SK-N-SH (cell line): ENCODE measurements around the gene ABCF1. TPM values are rescaled to one million over a fixed set of nuclear protein-coding genes. Genes with fewer than 3 reads are reported as not detected.

ENCODE experiments used
- CTCF ChIA-PET: fragments of 300-600, 350-600 bp; formaldehyde crosslinking; extraction: SDS; loops from one replicate; lab custom pipeline; 2021; lab: Yijun Ruan, JAX
- POLR2A ChIA-PET: fragments of 350-600 bp; sonication (Branson Sonifier 250); formaldehyde crosslinking; extraction: SDS; loops from one replicate; lab custom pipeline; 2020; ENCODE audit warnings: antibody characterized with exemption, inconsistent platforms; lab: Yijun Ruan, JAX
- DNase-seq: peaks from one replicate; pipeline ENCODE4 v3.0.0; 2012
- H2AFZ ChIP-seq: fragments of 200-600 bp; sonication (generic); 2 replicates; pipeline ENCODE4 v1.8.1; 2016; ENCODE audit warnings: antibody characterized with exemption, mild to moderate bottlenecking, low read depth
- H3F3A ChIP-seq: fragments of 200-600 bp; sonication (generic); replicated peaks from 2 replicates; pipeline ENCODE3; 2016; ENCODE audit warnings: antibody characterized with exemption, mild to moderate bottlenecking; ENCODE audit not compliant: insufficient read depth
- H3K27ac ChIP-seq, 2 experiments: fragments of 200-500 bp in 1 of 2; fragments of 200-600 bp in 1 of 2; sonication (Bioruptor generic) in 1 of 2; sonication (generic), shearing (Covaris generic) in 1 of 2; 2 replicates each; pipeline versions ENCODE4 v1.5.1 to v1.6.1; 2014 to 2016; ENCODE audit warnings: low read depth in 2 of 2, inconsistent platforms in 1 of 2, low read length in 1 of 2, mild to moderate bottlenecking in 1 of 2, mixed read lengths in 1 of 2
- H3K27me3 ChIP-seq: fragments of 200-600 bp; sonication (generic), shearing (Covaris generic); 2 replicates; pipeline ENCODE4 v1.6.1; 2016; ENCODE audit warnings: mixed run types; ENCODE audit not compliant: insufficient read depth
- H3K36me3 ChIP-seq, 2 experiments: fragments of 200-500 bp in 1 of 2; fragments of 200-600 bp in 1 of 2; sonication (Bioruptor generic) in 1 of 2; sonication (generic) in 1 of 2; replicated peaks in 1 of 2; 2 replicates each; pipeline versions ENCODE3 to v1.5.1; 2014 to 2016; ENCODE audit warnings: low read length in 1 of 2, mild to moderate bottlenecking in 1 of 2; ENCODE audit not compliant: insufficient read depth in 2 of 2, control insufficient read depth in 1 of 2
- H3K4me1 ChIP-seq, 2 experiments: fragments of 200-500 bp in 1 of 2; fragments of 200-600 bp in 1 of 2; sonication (Bioruptor generic) in 1 of 2; sonication (generic), shearing (Covaris generic) in 1 of 2; 2 replicates each; pipeline versions ENCODE4 v1.5.1 to v1.6.1; 2014 to 2016; ENCODE audit warnings: low read depth in 1 of 2, low read length in 1 of 2, mixed run types in 1 of 2; ENCODE audit not compliant: insufficient read depth in 2 of 2, control insufficient read depth in 1 of 2
- H3K4me2 ChIP-seq: fragments of 200-600 bp; sonication (generic), shearing (Covaris generic); 2 replicates; pipeline ENCODE4 v1.6.1; 2017; ENCODE audit warnings: mixed run types
- H3K4me3 ChIP-seq, 2 experiments: fragments of 200-500 bp in 1 of 2; fragments of 200-600 bp in 1 of 2; sonication (Bioruptor generic) in 1 of 2; sonication (generic), shearing (Covaris generic) in 1 of 2; 2 replicates each; pipeline versions ENCODE4 v1.5.1 to v1.8.1; 2014 to 2016; ENCODE audit warnings: low read depth in 2 of 2, inconsistent platforms in 1 of 2, low read length in 1 of 2, mild to moderate bottlenecking in 1 of 2, mixed read lengths in 1 of 2, moderate library complexity in 1 of 2
- H3K79me2 ChIP-seq: fragments of 200-600 bp; sonication (generic); 2 replicates; pipeline ENCODE4 v1.8.1; 2017; ENCODE audit warnings: mild to moderate bottlenecking; ENCODE audit not compliant: insufficient read depth
- H3K9ac ChIP-seq: fragments of 200-600 bp; sonication (generic); 2 replicates; pipeline ENCODE4 v1.6.1; 2017; ENCODE audit warnings: mixed run types
- H3K9me2 ChIP-seq: fragments of 200-600 bp; sonication (generic); 2 replicates; pipeline ENCODE4 v1.6.1; 2017; ENCODE audit warnings: mixed run types
- H3K9me3 ChIP-seq: fragments of 200-600 bp; sonication (generic); 2 replicates; pipeline ENCODE4 v1.6.1; 2017; ENCODE audit warnings: mixed run types, mild to moderate bottlenecking, moderate library complexity
- H4K20me1 ChIP-seq: fragments of 200-600 bp; sonication (generic); 2 replicates; pipeline ENCODE4 v1.6.1; 2017; ENCODE audit warnings: mild to moderate bottlenecking, mixed run types; ENCODE audit not compliant: insufficient read depth
- CHD2 ChIP-seq: fragments of 150-350 bp; IDR thresholded peaks from 2 replicates; pipeline ENCODE4 v1.6.1; 2018; ENCODE audit warnings: low read length; ENCODE audit not compliant: partially characterized antibody
- ELF1 ChIP-seq: IDR thresholded peaks from 2 replicates; pipeline ENCODE4 v1.4.0; 2012
- FOSL2 ChIP-seq: IDR thresholded peaks from 2 replicates; pipeline ENCODE4 v1.4.0; 2012; ENCODE audit warnings: low read depth, mild to moderate bottlenecking, moderate library complexity, borderline replicate concordance
- FOXJ3 ChIP-seq: sonication (generic); formaldehyde crosslinking; IDR thresholded peaks from 2 replicates; pipeline ENCODE4 v1.5.1; 2020; ENCODE audit warnings: mild to moderate bottlenecking, missing genetic modification reagents
- FOXM1 ChIP-seq: IDR thresholded peaks from 2 replicates; pipeline ENCODE4 v1.4.0; 2012; ENCODE audit warnings: low read depth, mild to moderate bottlenecking
- GABPA ChIP-seq: IDR thresholded peaks from 2 replicates; pipeline ENCODE4 v1.4.0; 2012; ENCODE audit warnings: low read depth, mild to moderate bottlenecking
- GATA2 ChIP-seq: sonication (generic); formaldehyde crosslinking; IDR thresholded peaks from 2 replicates; pipeline ENCODE4 v1.5.0; 2020; ENCODE audit warnings: mild to moderate bottlenecking, missing genetic modification reagents
- JUND ChIP-seq: IDR thresholded peaks from 2 replicates; pipeline ENCODE4 v1.4.0; 2012
- MEF2A ChIP-seq: IDR thresholded peaks from 2 replicates; pipeline ENCODE4 v1.4.0; 2012; ENCODE audit warnings: low read depth, borderline replicate concordance
- MXI1 ChIP-seq: IDR thresholded peaks from 2 replicates; pipeline ENCODE4 v1.6.1; 2012; ENCODE audit warnings: mild to moderate bottlenecking, low read depth, low read length, improper control_type of control experiment
- POLR2AphosphoS5 ChIP-seq: IDR thresholded peaks from 2 replicates; pipeline ENCODE4 v1.6.1; 2012; ENCODE audit warnings: low read depth, low read length
- RCOR1 ChIP-seq: fragments of 150-350 bp; IDR thresholded peaks from 2 replicates; pipeline ENCODE4 v1.6.1; 2017; ENCODE audit warnings: antibody characterized with exemption, low read length
- RXRA ChIP-seq: IDR thresholded peaks from 2 replicates; pipeline ENCODE4 v1.4.0; 2012; ENCODE audit warnings: low read depth, mild to moderate bottlenecking, borderline replicate concordance
- SIN3A ChIP-seq: IDR thresholded peaks from 2 replicates; pipeline ENCODE4 v1.6.1; 2012; ENCODE audit warnings: low read depth, mild to moderate bottlenecking, low read length, moderate library complexity, borderline replicate concordance
- TCF12 ChIP-seq: IDR thresholded peaks from 2 replicates; pipeline ENCODE4 v1.4.0; 2012
- TEAD4 ChIP-seq: IDR thresholded peaks from 2 replicates; pipeline ENCODE4 v1.4.0; 2012; ENCODE audit warnings: mild to moderate bottlenecking, borderline replicate concordance; ENCODE audit not compliant: insufficient read depth
- YY1 ChIP-seq: IDR thresholded peaks from 2 replicates; pipeline ENCODE4 v1.4.0; 2012; ENCODE audit warnings: low read depth, mild to moderate bottlenecking
- WGBS: methylation state at CpG from one replicate; pipeline ENCODE4 v1.1.6; 2017; ENCODE audit warnings: low lambda C conversion rate; 5-methylcytosine and 5-hydroxymethylcytosine counted together
- polyA plus RNA-seq, 3 experiments: library from polyadenylated mRNA; depleted of rRNA; stranded (reverse); fragments of >200 nt; gene quantifications; 2 replicates each; pipeline ENCODE4 v1.2.3, GENCODE V29; 2012
- TF ChIP-seq, protein P1 (sequence below): IDR thresholded peaks from 2 replicates; pipeline ENCODE4; 2012
- TF ChIP-seq, protein P2 (sequence below): fragments of 200-600 bp; sonication (generic); IDR thresholded peaks from 2 replicates; pipeline ENCODE4 v1.6.1; 2017; ENCODE audit warnings: antibody characterized with exemption, mild to moderate bottlenecking, moderate library complexity

Gene ABCF1
- polyA plus RNA-seq, 1 of the 3 experiments (the other 2 are of a cell fraction), result 53.4 TPM

DNA sequence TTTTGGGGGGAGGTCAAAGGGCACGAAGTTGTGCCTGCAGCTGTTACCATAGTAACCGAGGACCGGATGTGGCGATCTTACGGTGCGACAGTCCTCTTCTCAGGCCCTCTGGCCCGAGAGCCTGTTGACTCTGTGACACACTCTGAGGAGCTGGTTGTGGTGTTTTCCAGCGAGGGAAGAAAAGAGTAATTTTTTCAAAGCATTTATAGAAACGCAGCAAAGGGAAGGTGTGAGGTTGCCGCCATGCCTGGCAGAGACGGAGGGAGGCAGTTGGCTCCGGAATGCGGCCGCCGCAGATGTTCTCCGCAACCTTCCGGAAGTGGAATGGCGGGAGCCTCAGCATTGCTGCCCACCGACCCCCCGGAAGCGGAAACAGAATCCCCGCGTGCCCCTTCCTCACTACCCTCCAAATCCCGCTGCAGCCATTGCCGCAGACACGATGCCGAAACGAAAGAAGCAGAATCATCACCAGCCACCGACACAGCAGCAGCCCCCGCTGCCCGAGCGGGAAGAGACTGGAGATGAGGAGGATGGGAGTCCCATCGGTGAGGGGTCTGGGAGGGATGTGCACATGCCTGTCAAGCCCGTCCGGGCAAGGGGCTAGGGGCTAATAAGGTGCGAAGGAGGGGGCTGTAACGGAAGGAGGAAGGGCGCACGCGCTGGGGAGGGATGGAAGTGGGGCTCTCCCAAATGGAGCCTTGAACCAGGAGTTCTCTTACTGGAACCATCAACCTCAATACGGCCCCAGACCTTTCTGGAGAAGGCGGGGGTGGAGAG is 14.1 kb upstream of the ABCF1 start, which contains the start of gene PRR3 (continued):
- TF ChIP-seq CHD2, result peak; percentile 73
- TF ChIP-seq, protein P1, sequence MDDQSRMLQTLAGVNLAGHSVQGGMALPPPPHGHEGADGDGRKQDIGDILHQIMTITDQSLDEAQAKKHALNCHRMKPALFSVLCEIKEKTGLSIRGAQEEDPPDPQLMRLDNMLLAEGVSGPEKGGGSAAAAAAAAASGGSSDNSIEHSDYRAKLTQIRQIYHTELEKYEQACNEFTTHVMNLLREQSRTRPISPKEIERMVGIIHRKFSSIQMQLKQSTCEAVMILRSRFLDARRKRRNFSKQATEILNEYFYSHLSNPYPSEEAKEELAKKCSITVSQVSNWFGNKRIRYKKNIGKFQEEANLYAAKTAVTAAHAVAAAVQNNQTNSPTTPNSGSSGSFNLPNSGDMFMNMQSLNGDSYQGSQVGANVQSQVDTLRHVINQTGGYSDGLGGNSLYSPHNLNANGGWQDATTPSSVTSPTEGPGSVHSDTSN, result no peak
- peak; percentile 35 for TF ChIP-seq GATA2 (CRISPR knock-in tag)
- TF ChIP-seq SIN3A, result peak; percentile 52; the same call in 1 of the 2 replicates
- TF ChIP-seq TCF12, result peak; percentile 25; the same call in 1 of the 2 replicates
- TF ChIP-seq YY1, result peak; percentile 88
- TF ChIP-seq FOXM1, result no peak
- TF ChIP-seq, protein P2, sequence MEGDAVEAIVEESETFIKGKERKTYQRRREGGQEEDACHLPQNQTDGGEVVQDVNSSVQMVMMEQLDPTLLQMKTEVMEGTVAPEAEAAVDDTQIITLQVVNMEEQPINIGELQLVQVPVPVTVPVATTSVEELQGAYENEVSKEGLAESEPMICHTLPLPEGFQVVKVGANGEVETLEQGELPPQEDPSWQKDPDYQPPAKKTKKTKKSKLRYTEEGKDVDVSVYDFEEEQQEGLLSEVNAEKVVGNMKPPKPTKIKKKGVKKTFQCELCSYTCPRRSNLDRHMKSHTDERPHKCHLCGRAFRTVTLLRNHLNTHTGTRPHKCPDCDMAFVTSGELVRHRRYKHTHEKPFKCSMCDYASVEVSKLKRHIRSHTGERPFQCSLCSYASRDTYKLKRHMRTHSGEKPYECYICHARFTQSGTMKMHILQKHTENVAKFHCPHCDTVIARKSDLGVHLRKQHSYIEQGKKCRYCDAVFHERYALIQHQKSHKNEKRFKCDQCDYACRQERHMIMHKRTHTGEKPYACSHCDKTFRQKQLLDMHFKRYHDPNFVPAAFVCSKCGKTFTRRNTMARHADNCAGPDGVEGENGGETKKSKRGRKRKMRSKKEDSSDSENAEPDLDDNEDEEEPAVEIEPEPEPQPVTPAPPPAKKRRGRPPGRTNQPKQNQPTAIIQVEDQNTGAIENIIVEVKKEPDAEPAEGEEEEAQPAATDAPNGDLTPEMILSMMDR, result no peak
- TF ChIP-seq MXI1, result peak; percentile 87
- peak; percentile 82 for TF ChIP-seq ELF1
- TF ChIP-seq GABPA, result peak; percentile 96

DNA sequence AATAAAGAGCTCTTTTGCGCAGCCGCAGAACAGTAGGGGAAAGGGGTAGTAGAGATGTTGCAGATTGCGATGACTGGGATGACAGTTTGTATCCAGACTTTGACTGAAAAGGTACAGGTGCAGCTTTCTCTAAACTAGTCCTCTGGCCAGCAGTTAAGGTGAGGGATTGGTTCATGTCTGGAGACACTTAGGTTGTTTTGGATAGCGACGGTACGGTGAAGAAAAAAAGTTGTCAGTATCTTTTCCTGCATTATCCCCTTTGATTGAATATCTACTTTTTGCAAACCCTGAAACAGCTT is 13.6 kb upstream of the ABCF1 start:
- peak overlapping the region; percentile 93 for H3K9ac ChIP-seq
- peak; percentile 0; the same call in 1 of the 2 replicates for TF ChIP-seq GATA2 (CRISPR knock-in tag)
- TF ChIP-seq TCF12, result no peak
- 0% methylated on average over 6 of the region's 6 CpGs for WGBS
- H3K27me3 ChIP-seq, result no peaks in the 10 kb centered on the region
- ChIA-PET POLR2A (interaction anchor here (0.9 to 3.6 kb wide), 6 partner anchors 9 to 1277 kb away, joined by 3 to 22 read pairs (median 8); partner anchors contain the start of gene ABCF1), CTCF (interaction anchor here (4.0 to 9.4 kb wide), 2 partner anchors 15 to 40 kb away, joined by 17 to 140 read pairs; no protein-coding TSS in a partner anchor)
- no peaks in the 10 kb centered on the region for H3K9me2 ChIP-seq
- peak overlapping the region; percentile 93 to 99 for H3K4me3 ChIP-seq
- no peak overlapping the region; the same call in 1 of the 2 replicates for H2AFZ ChIP-seq
- H3K27ac ChIP-seq, result peak overlapping the region; percentile 90 to 99
- H3K4me2 ChIP-seq, result peak overlapping the region; percentile 95
- peaks cover 32 to 42% of the 10 kb centered on the region in 2 experiments for H3K36me3 ChIP-seq
- no peaks in the 10 kb centered on the region for H4K20me1 ChIP-seq
- peaks cover 41% of the 10 kb centered on the region for H3K79me2 ChIP-seq
- H3K4me1 ChIP-seq, result peaks cover 15 to 17% of the 10 kb centered on the region in 2 experiments
- peaks cover 10% of the 10 kb centered on the region for H3F3A ChIP-seq
- H3K9me3 ChIP-seq, result no peaks in the 10 kb centered on the region
- DNase-seq, result no peak

DNA sequence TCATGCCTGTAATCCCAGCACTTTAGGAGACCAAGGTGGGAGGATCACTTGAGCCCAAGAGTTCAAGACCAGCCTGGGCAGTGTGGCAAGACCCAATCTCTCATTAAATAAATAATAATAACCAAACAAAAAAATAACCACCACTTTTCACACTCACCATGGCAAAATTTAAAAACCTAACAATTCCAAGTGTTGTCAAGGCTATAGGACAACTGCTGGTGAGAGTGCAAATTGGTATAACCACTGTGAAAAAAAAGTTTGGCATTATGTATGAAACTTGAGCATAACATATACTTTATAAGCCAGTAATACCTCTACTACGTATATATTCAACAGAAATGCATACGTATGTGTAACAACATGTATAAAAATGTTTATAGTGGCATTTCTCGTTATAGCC is 10.3 kb upstream of the ABCF1 start:
- H3K4me2 ChIP-seq, result no peak overlapping the region
- no peak overlapping the region for H3K27ac ChIP-seq
- H3K4me1 ChIP-seq, result peaks cover 8 to 9% of the 10 kb centered on the region in 2 experiments; a peak in 3 of 4 replicates
- CTCF ChIA-PET, result no interaction called here
- no peaks in the 10 kb centered on the region for H4K20me1 ChIP-seq
- POLR2A ChIA-PET, result no interaction called here
- H3K79me2 ChIP-seq, result peaks cover 34% of the 10 kb centered on the region
- peaks cover 27 to 36% of the 10 kb centered on the region in 2 experiments for H3K36me3 ChIP-seq
- H3K4me3 ChIP-seq, result no peak overlapping the region
- no peak overlapping the region for H2AFZ ChIP-seq
- no peak for DNase-seq
- H3K9me3 ChIP-seq, result no peaks in the 10 kb centered on the region
- H3K9me2 ChIP-seq, result no peaks in the 10 kb centered on the region
- 94% methylated on average over 3 of the region's 3 CpGs for WGBS
- H3F3A ChIP-seq, result peaks cover 16% of the 10 kb centered on the region
- H3K9ac ChIP-seq, result no peak overlapping the region
- no peaks in the 10 kb centered on the region for H3K27me3 ChIP-seq
- no peak for TF ChIP-seq MEF2A
- TF ChIP-seq FOXJ3 (CRISPR knock-in tag), result no peak
- no peak for TF ChIP-seq JUND
- no peak for TF ChIP-seq GATA2 (CRISPR knock-in tag)
- TF ChIP-seq TEAD4, result no peak
- TF ChIP-seq POLR2AphosphoS5, result no peak
- no peak for TF ChIP-seq GABPA
- TF ChIP-seq TCF12, result no peak
- TF ChIP-seq, protein P1, result no peak
- TF ChIP-seq FOSL2, result no peak
- no peak for TF ChIP-seq RXRA
- no peak for TF ChIP-seq RCOR1
- TF ChIP-seq, protein P2, result no peak
- TF ChIP-seq MXI1, result no peak
